Neural progenitor cell (in vitro differentiated cells): ENCODE data around the gene TEX54. TPM values are rescaled to one million over a fixed set of nuclear protein-coding genes. Genes with fewer than 3 reads are reported as not detected.
"Not testable (repeated sequence)": the region's sequence is repeated elsewhere in the genome, so short reads cannot be mapped to it uniquely, and the experiment has no call there.

ENCODE experiments used
- DNase-seq: peaks from one replicate; pipeline ENCODE4 v3.0.0-alpha.2; 2016; ENCODE audit warnings: low spot score
- H2AFZ ChIP-seq: fragments of 200-600 bp; sonication (generic); replicated peaks from 2 replicates; pipeline ENCODE4 v1.6.1; 2016; ENCODE audit warnings: antibody characterized with exemption
- H3F3A ChIP-seq: fragments of 200-600 bp; sonication (generic); 2 replicates; pipeline ENCODE4 v1.6.1; 2016; ENCODE audit warnings: antibody characterized with exemption, low read depth
- H3K27ac ChIP-seq: fragments of 200-600 bp; sonication (generic); 2 replicates; pipeline ENCODE4 v1.5.1; 2016; ENCODE audit warnings: mild to moderate bottlenecking
- H3K27me3 ChIP-seq: fragments of 200-600 bp; sonication (generic); 2 replicates; pipeline ENCODE4 v1.6.1; 2016; ENCODE audit warnings: mild to moderate bottlenecking, moderate library complexity
- H3K36me3 ChIP-seq: fragments of 200-600 bp; sonication (generic); 2 replicates; pipeline ENCODE4 v1.5.1; 2016
- H3K4me1 ChIP-seq: fragments of 200-600 bp; sonication (generic); 2 replicates; pipeline ENCODE4 v1.6.1; 2016; ENCODE audit warnings: mixed run types
- H3K4me2 ChIP-seq: fragments of 200-600 bp; sonication (generic); 2 replicates; pipeline ENCODE4 v1.6.1; 2016
- H3K4me3 ChIP-seq: fragments of 200-600 bp; sonication (generic); 2 replicates; pipeline ENCODE4 v1.5.1; 2016
- H3K79me2 ChIP-seq: fragments of 200-600 bp; sonication (generic); 2 replicates; pipeline ENCODE4 v1.6.1; 2016; ENCODE audit warnings: low read depth
- H3K9ac ChIP-seq: fragments of 200-600 bp; sonication (generic); 2 replicates; pipeline ENCODE4 v1.6.1; 2016
- H3K9me3 ChIP-seq: fragments of 200-600 bp; sonication (generic); 2 replicates; pipeline ENCODE4 v1.5.1; 2016; ENCODE audit warnings: low read depth
- H4K20me1 ChIP-seq: fragments of 200-600 bp; sonication (generic); 2 replicates; pipeline ENCODE4 v1.6.1; 2016; ENCODE audit warnings: low read depth
- H3K27ac Mint-ChIP-seq: 3 replicates; pipeline ENCODE4 v1.8.0; 2021; ENCODE audit warnings: mixed read lengths
- H3K27me3 Mint-ChIP-seq: 2 replicates; pipeline ENCODE4 v1.8.0; 2022; ENCODE audit warnings: low read depth, mild to moderate bottlenecking, inconsistent platforms, moderate library complexity, mixed read lengths; ENCODE audit not compliant: insufficient read depth
- H3K36me3 Mint-ChIP-seq: 3 replicates; pipeline ENCODE4 v1.8.0; 2021; ENCODE audit warnings: mixed read lengths
- H3K4me1 Mint-ChIP-seq: 3 replicates; pipeline ENCODE4 v1.8.0; 2021; ENCODE audit warnings: mixed read lengths
- H3K4me3 Mint-ChIP-seq: 3 replicates; pipeline ENCODE4 v1.8.0; 2021; ENCODE audit warnings: mild to moderate bottlenecking, moderate library complexity, mixed read lengths
- H3K9me3 Mint-ChIP-seq: 3 replicates; pipeline ENCODE4 v1.8.0; 2020; ENCODE audit warnings: mixed read lengths
- CTCF ChIP-seq: fragments of 200-600 bp; sonication (generic); IDR thresholded peaks from 2 replicates; pipeline ENCODE4 v1.5.1; 2017; ENCODE audit warnings: antibody characterized with exemption, mild to moderate bottlenecking
- EZH2 ChIP-seq: fragments of 200-600 bp; sonication (generic); IDR thresholded peaks from 2 replicates; pipeline ENCODE4 v1.6.1; 2017; ENCODE audit warnings: antibody characterized with exemption, mild to moderate bottlenecking, moderate library complexity
- EZH2phosphoT487 ChIP-seq: fragments of 200-600 bp; sonication (generic); IDR thresholded peaks from 2 replicates; pipeline ENCODE4 v1.6.1; 2017; ENCODE audit warnings: antibody characterized with exemption
- total RNA-seq: library from RNA; depleted of rRNA; stranded (reverse); fragments of >200 nt; gene quantifications from 2 replicates; pipeline ENCODE4 v1.2.3, GENCODE V29; 2015; ENCODE audit warnings: low replicate concordance

Gene TEX54
- total RNA-seq, 1 donor from 2014 or later, result not detected

GRCh38 chr11:62841361-62842170, 8.9 kb upstream of the TEX54 start:
- Histone ChIP-seq H3K9me3 (no peaks in the 10 kb centered on the region), H3K27ac (peak overlapping the region; percentile 99), H3K36me3 (no peaks in the 10 kb centered on the region), H3K4me1 (peaks cover 6% of the 10 kb centered on the region), H3K9ac (peak overlapping the region; percentile 70), H4K20me1 (no peaks in the 10 kb centered on the region), H3K79me2 (peaks cover 28% of the 10 kb centered on the region), H3K27me3 (no peaks in the 10 kb centered on the region), H3K4me2 (peak overlapping the region; percentile 89), H3K4me3 (peak overlapping the region; percentile 90), H3F3A (peaks cover 51% of the 10 kb centered on the region), H2AFZ (peak overlapping the region; percentile 12)
- peak; percentile 93 for DNase-seq
- H3K27ac Mint-ChIP-seq, result no peak overlapping the region
- no peaks in the 10 kb centered on the region for H3K9me3 Mint-ChIP-seq
- H3K4me1 Mint-ChIP-seq, result peaks cover 29% of the 10 kb centered on the region
- H3K36me3 Mint-ChIP-seq, result peaks cover 3% of the 10 kb centered on the region
- peaks cover 6% of the 10 kb centered on the region for H3K27me3 Mint-ChIP-seq
- no peak for TF ChIP-seq EZH2
- TF ChIP-seq CTCF, result no peak
- no peak for TF ChIP-seq EZH2phosphoT487
- no peak overlapping the region for H3K4me3 Mint-ChIP-seq

- H3K36me3 Mint-ChIP-seq, H3K4me3 Mint-ChIP-seq: not testable (repeated sequence)
- peak overlapping the region; percentile 90 for H3K4me3 ChIP-seq
Measured at GRCh38 chr11:62840721-62841360, 8.2 kb upstream of the TEX54 start.

GRCh38 chr11:62839050-62839945, 6.7 kb upstream of the TEX54 start, which contains the start of gene WDR74:
WDR74 (minus strand) TSS chr11:62839590; CDS start chr11:62839570, 20 bp downstream.
- H3K27ac Mint-ChIP-seq, result peak within 1 kb of the TSS; percentile 95
- peak within 1 kb of the TSS; percentile 90 for H3K4me3 ChIP-seq
- no peaks in the 10 kb centered on the region for H3K9me3 Mint-ChIP-seq
- peaks cover 51% of the 10 kb centered on the region for H3F3A ChIP-seq
- H3K79me2 ChIP-seq, result peaks cover 35% of the 10 kb centered on the region
- peaks cover 6% of the 10 kb centered on the region for H3K4me1 ChIP-seq
- DNase-seq, result peak; percentile 93
- no peaks in the 10 kb centered on the region for H3K9me3 ChIP-seq
- peaks cover 11% of the 10 kb centered on the region for H3K36me3 Mint-ChIP-seq
- H3K4me1 Mint-ChIP-seq, result peaks cover 29% of the 10 kb centered on the region
- TF ChIP-seq EZH2, result no peak
- TF ChIP-seq CTCF, result no peak
- no peak for TF ChIP-seq EZH2phosphoT487
- H2AFZ ChIP-seq, result peak within 1 kb of the TSS; percentile 58
- H3K9ac ChIP-seq, result peak within 1 kb of the TSS; percentile 82
- peak within 1 kb of the TSS; percentile 89 for H3K4me2 ChIP-seq
- H3K36me3 ChIP-seq, result no peaks in the 10 kb centered on the region
- H3K27me3 Mint-ChIP-seq, result peaks cover 6% of the 10 kb centered on the region
- H4K20me1 ChIP-seq, result no peaks in the 10 kb centered on the region
- no peaks in the 10 kb centered on the region for H3K27me3 ChIP-seq
- peak within 1 kb of the TSS; percentile 99 for H3K27ac ChIP-seq
- no peak within 1 kb of the TSS for H3K4me3 Mint-ChIP-seq

More at GRCh38 chr11:62840721-62841360, 8.2 kb upstream of the TEX54 start:
- not testable (repeated sequence) for H3K36me3 ChIP-seq, H3K27me3 ChIP-seq, H3K9me3 Mint-ChIP-seq, H3K4me1 ChIP-seq, H4K20me1 ChIP-seq, H3K27me3 Mint-ChIP-seq, H2AFZ ChIP-seq, H3K9me3 ChIP-seq
- peaks cover 35% of the 10 kb centered on the region for H3K79me2 ChIP-seq
- Mint-ChIP-seq H3K27ac (peak overlapping the region; percentile 78), H3K4me1 (peaks cover 29% of the 10 kb centered on the region)
- peak overlapping the region; percentile 89 for H3K4me2 ChIP-seq
- peaks cover 51% of the 10 kb centered on the region for H3F3A ChIP-seq
- H3K9ac ChIP-seq, result peak overlapping the region; percentile 10
- peak overlapping the region; percentile 99 for H3K27ac ChIP-seq
- DNase-seq, result peak; percentile 90
